ENCODE measurements around the gene ADAMTSL1. TPM values are rescaled to one million over a fixed set of nuclear protein-coding genes. Genes with fewer than 3 reads are reported as not detected.
A peak's percentile ranks its signal among the peaks of the same experiment; 100 is the strongest.

ADAMTSL1 gene
- total and polyA plus RNA-seq, 9 donors = 1.2 to 20.0 (median 6.1) TPM

DNA sequence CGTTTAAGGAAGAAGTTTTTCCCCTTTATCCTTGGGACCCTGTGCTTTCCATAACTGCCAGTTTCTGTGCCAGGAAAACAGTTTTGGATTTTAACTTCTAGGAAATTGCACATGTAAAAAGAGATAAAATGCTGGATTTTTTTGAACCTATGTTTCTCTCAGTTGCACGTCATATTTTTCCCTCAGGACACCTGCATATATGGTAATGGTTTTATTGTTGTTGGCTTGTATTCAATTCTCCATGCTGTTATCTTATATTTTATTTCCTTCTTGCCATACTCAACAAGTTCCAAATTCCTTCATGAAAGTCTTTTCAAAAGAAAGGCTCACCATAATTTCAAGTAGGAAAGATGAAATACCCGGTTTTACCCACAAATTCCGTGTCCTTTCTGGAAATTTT is 7.9 kb upstream of the ADAMTSL1 start:
- Histone ChIP-seq H3K36me3 (no peaks in the 10 kb centered on the region), H3K4me1 (ENCODE audit: insufficient read depth) (no peaks in the 10 kb centered on the region), H3K9me3 (no peaks in the 10 kb centered on the region), H3K27ac (no peak overlapping the region), H3K27me3 (peaks cover 5% of the 10 kb centered on the region), H3K4me3 (no peak overlapping the region)
- intact Hi-C loops (cut with DNase I) = no loop called here
- 41 to 62% (median 49%) methylated on average over 4 of the region's 4 CpGs for WGBS, 3 donors
- TF ChIP-seq, protein P1, sequence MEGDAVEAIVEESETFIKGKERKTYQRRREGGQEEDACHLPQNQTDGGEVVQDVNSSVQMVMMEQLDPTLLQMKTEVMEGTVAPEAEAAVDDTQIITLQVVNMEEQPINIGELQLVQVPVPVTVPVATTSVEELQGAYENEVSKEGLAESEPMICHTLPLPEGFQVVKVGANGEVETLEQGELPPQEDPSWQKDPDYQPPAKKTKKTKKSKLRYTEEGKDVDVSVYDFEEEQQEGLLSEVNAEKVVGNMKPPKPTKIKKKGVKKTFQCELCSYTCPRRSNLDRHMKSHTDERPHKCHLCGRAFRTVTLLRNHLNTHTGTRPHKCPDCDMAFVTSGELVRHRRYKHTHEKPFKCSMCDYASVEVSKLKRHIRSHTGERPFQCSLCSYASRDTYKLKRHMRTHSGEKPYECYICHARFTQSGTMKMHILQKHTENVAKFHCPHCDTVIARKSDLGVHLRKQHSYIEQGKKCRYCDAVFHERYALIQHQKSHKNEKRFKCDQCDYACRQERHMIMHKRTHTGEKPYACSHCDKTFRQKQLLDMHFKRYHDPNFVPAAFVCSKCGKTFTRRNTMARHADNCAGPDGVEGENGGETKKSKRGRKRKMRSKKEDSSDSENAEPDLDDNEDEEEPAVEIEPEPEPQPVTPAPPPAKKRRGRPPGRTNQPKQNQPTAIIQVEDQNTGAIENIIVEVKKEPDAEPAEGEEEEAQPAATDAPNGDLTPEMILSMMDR (IDR thresholded peaks at IDR 0.05) = no peak
- TF ChIP-seq POLR2A (IDR thresholded peaks at IDR 0.05) = no peak
- no peak for TF ChIP-seq EP300 (IDR thresholded peaks at IDR 0.05)
- no peak for DNase-seq

DNA sequence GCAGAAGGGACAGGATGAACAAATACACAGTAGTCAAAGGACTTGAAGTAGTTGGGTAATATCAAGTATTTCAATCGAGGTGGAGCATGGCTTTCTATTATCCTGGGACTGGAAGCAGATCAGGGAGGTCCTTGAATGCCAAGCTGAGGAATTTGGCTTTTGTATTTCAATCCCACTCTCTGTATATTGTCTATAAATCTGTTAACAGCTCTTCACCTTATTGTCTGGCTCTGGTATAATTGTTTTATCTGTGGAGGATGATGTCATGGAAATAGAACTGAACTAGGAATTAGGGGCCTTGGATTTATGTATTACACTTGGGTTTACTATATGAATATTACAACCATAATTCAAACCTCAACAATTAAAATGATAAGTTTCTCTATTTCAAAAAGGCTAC is 6.3 kb upstream of the ADAMTSL1 start:
- 67 to 72% (median 67%) methylated on average over 1 of the region's 1 CpG for WGBS, 3 donors
- Histone ChIP-seq H3K4me3 (no peak overlapping the region), H3K27me3 (peaks cover 5% of the 10 kb centered on the region), H3K9me3 (no peaks in the 10 kb centered on the region), H3K36me3 (no peaks in the 10 kb centered on the region), H3K27ac (no peak overlapping the region), H3K4me1 (ENCODE audit: insufficient read depth) (no peaks in the 10 kb centered on the region)
- intact Hi-C loops (cut with DNase I) = no loop called here
- no peak for DNase-seq
- no peak for TF ChIP-seq POLR2A (IDR thresholded peaks at IDR 0.05)
- TF ChIP-seq EP300 (IDR thresholded peaks at IDR 0.05) = no peak
- TF ChIP-seq, protein P1 (IDR thresholded peaks at IDR 0.05) = no peak

DNA sequence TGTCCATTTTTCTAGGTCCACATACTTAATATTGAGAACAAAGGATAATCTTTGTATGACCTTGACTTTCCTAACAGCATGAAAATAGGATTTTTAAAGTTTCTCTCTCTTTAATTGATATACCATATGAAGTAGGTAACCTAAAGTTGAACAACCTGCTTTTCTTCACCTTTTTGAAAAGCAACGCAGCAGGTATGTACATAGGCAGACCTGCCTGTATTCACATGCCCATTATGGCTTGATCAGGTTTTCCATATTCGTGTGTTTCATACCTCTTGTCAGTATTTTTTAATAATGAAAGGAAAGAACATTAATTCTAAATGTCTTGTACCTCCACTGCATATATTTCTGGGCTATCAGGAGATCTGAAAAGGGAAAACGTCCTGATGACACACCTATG is 1.5 kb upstream of the ADAMTSL1 start:
- 75 to 81% (median 79%) methylated on average over 3 of the region's 3 CpGs for WGBS, 3 donors

DNA sequence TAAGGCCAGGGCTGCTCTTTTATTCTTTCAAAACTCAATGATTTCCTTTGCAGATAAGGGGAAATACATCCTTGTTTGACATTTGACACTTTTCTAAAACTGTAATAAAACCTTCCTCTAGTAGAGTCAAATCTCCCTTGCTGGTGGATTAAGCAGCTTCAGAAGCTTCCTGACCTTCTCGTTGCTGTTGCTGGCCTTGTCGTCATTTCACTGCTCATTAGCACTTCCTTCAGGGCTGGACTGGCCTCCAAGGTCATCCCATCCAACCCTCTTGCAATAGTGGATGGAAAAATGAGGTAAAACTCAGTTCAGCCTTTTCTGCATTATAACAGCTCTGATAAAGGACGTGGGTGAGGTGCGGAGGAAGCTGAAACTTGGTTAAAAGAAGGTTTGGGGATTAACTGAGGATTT is 1.1 kb upstream of the ADAMTSL1 start:
- Histone ChIP-seq H3K36me3 (no peaks in the 10 kb centered on the region), H3K4me3 (no peak overlapping the region), H3K9me3 (no peaks in the 10 kb centered on the region), H3K4me1 (ENCODE audit: insufficient read depth) (peaks cover 4% of the 10 kb centered on the region), H3K27ac (no peak overlapping the region), H3K27me3 (no peaks in the 10 kb centered on the region)
- TF ChIP-seq, protein P1 (IDR thresholded peaks at IDR 0.05) = no peak
- TF ChIP-seq POLR2A (IDR thresholded peaks at IDR 0.05) = no peak
- no peak for TF ChIP-seq EP300 (IDR thresholded peaks at IDR 0.05)
- WGBS, 3 donors = 9 to 26% (median 23%) methylated on average over 4 of the region's 4 CpGs
- intact Hi-C loops (cut with DNase I) = no loop called here
- peak; percentile 19 to 64 (median 41) for DNase-seq

More for the DNA sequence above, 1.5 kb upstream of the ADAMTSL1 start:
- H3K9me3 ChIP-seq = no peaks in the 10 kb centered on the region
- TF ChIP-seq EP300 (IDR thresholded peaks at IDR 0.05) = no peak
- no peak for TF ChIP-seq POLR2A (IDR thresholded peaks at IDR 0.05)
- TF ChIP-seq, protein P1 (IDR thresholded peaks at IDR 0.05) = no peak
- no peak overlapping the region for H3K4me3 ChIP-seq
- no peaks in the 10 kb centered on the region for H3K27me3 ChIP-seq
- peaks cover 4% of the 10 kb centered on the region for H3K4me1 ChIP-seq (ENCODE audit: insufficient read depth)
- no peak overlapping the region for H3K27ac ChIP-seq
- no peaks in the 10 kb centered on the region for H3K36me3 ChIP-seq
- intact Hi-C loops (cut with DNase I) = no loop called here
- no peak for DNase-seq
